Neural crest cell (in vitro differentiated cells): ENCODE results near the gene PHLDA2. TPM values are rescaled to one million over a fixed set of nuclear protein-coding genes. Genes with fewer than 3 reads are reported as not detected.

Experiments used
- DNase-seq: peaks from one replicate; pipeline ENCODE4 v3.0.0; 2021; ENCODE audit warnings: low read depth, mixed read lengths, low spot score
- H3K27ac Mint-ChIP-seq: one replicate; pipeline ENCODE4 v1.8.0; 2021; ENCODE audit warnings: mild to moderate bottlenecking, mixed read lengths; ENCODE audit not compliant: unreplicated experiment
- H3K27me3 Mint-ChIP-seq: 2 replicates; pipeline ENCODE4 v1.8.0; 2021; ENCODE audit warnings: low read depth, mild to moderate bottlenecking, mixed read lengths
- H3K36me3 Mint-ChIP-seq: 2 replicates; pipeline ENCODE4 v1.8.0; 2021; ENCODE audit warnings: low read depth, mild to moderate bottlenecking, mixed read lengths
- H3K4me1 Mint-ChIP-seq: 2 replicates; pipeline ENCODE4 v1.8.0; 2021; ENCODE audit warnings: mixed read lengths
- H3K4me3 Mint-ChIP-seq: one replicate; pipeline ENCODE4 v1.8.0; 2021; ENCODE audit warnings: mild to moderate bottlenecking, mixed read lengths
- H3K9me3 Mint-ChIP-seq: 2 replicates; pipeline ENCODE4 v1.8.0; 2021; ENCODE audit warnings: mixed read lengths
- total RNA-seq: library from RNA; stranded (reverse); gene quantifications from 2 replicates; pipeline ENCODE4 v1.2.1, GENCODE V29; 2021
- TF ChIP-seq, protein P1 (sequence below): fragments of 200-600 bp; sonication (generic); conservative IDR thresholded peaks from 2 replicates; pipeline ENCODE4 v1.5.0; 2021; ENCODE audit warnings: antibody characterized with exemption, mild to moderate bottlenecking

The PHLDA2 gene
- total RNA-seq, 1 donor from 2014 or later = 1.1 TPM

- Mint-ChIP-seq H3K27ac (peak within 1 kb of the TSS; percentile 84), H3K4me1 (peaks cover 34% of the 10 kb centered on the region), H3K27me3 (peaks cover 16% of the 10 kb centered on the region), H3K9me3 (no peaks in the 10 kb centered on the region), H3K36me3 (no peaks in the 10 kb centered on the region), H3K4me3 (peak within 1 kb of the TSS; percentile 92)
- TF ChIP-seq, protein P1, sequence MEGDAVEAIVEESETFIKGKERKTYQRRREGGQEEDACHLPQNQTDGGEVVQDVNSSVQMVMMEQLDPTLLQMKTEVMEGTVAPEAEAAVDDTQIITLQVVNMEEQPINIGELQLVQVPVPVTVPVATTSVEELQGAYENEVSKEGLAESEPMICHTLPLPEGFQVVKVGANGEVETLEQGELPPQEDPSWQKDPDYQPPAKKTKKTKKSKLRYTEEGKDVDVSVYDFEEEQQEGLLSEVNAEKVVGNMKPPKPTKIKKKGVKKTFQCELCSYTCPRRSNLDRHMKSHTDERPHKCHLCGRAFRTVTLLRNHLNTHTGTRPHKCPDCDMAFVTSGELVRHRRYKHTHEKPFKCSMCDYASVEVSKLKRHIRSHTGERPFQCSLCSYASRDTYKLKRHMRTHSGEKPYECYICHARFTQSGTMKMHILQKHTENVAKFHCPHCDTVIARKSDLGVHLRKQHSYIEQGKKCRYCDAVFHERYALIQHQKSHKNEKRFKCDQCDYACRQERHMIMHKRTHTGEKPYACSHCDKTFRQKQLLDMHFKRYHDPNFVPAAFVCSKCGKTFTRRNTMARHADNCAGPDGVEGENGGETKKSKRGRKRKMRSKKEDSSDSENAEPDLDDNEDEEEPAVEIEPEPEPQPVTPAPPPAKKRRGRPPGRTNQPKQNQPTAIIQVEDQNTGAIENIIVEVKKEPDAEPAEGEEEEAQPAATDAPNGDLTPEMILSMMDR = no peak
- peak; percentile 86 for DNase-seq
Observed at GRCh38 chr11:2885678-2886081, 43.5 kb downstream of the PHLDA2 start, which contains the start of gene CDKN1C. CDKN1C (minus strand) TSS chr11:2885775; CDS start chr11:2885456, 319 bp downstream.

- peaks cover 34% of the 10 kb centered on the region for H3K4me1 Mint-ChIP-seq
- TF ChIP-seq, protein P1 = peak; percentile 42
- no peaks in the 10 kb centered on the region for H3K9me3 Mint-ChIP-seq
- H3K36me3 Mint-ChIP-seq = no peaks in the 10 kb centered on the region
- peak overlapping the region; percentile 84 for H3K27ac Mint-ChIP-seq
- H3K4me3 Mint-ChIP-seq = peak overlapping the region; percentile 92
- H3K27me3 Mint-ChIP-seq = peaks cover 16% of the 10 kb centered on the region
- peak; percentile 44 for DNase-seq
Observed at GRCh38 chr11:2885017-2885677, 44.1 kb downstream of the PHLDA2 start.

- TF ChIP-seq, protein P1 = no peak
- Mint-ChIP-seq H3K9me3 (no peaks in the 10 kb centered on the region), H3K4me3 (peak overlapping the region; percentile 81), H3K27me3 (peaks cover 22% of the 10 kb centered on the region), H3K36me3 (no peaks in the 10 kb centered on the region), H3K27ac (no peak overlapping the region), H3K4me1 (peaks cover 34% of the 10 kb centered on the region)
- DNase-seq = no peak
Observed at GRCh38 chr11:2883979-2884815, 45.0 kb downstream of the PHLDA2 start.

DNA sequence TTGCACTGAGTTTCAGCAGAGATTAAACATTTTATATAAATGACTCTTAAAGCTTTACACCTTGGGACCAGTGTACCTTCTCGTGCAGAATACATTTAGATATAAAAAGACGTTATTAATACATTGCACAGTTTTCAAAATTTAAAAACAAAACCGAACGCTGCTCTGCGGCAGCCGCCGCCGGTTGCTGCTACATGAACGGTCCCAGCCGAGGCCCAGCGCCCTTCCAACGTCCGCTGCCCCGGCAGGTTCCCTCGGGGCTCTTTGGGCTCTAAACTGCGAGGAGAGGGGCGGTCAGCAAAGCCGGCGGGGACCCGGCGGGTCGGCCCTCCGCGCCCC is 45.6 kb downstream of the PHLDA2 start:
- Mint-ChIP-seq H3K4me1 (peaks cover 34% of the 10 kb centered on the region), H3K4me3 (peak overlapping the region; percentile 81), H3K27ac (no peak overlapping the region), H3K36me3 (no peaks in the 10 kb centered on the region), H3K27me3 (peaks cover 22% of the 10 kb centered on the region), H3K9me3 (no peaks in the 10 kb centered on the region)
- DNase-seq = no peak
- TF ChIP-seq, protein P1 = no peak

DNA sequence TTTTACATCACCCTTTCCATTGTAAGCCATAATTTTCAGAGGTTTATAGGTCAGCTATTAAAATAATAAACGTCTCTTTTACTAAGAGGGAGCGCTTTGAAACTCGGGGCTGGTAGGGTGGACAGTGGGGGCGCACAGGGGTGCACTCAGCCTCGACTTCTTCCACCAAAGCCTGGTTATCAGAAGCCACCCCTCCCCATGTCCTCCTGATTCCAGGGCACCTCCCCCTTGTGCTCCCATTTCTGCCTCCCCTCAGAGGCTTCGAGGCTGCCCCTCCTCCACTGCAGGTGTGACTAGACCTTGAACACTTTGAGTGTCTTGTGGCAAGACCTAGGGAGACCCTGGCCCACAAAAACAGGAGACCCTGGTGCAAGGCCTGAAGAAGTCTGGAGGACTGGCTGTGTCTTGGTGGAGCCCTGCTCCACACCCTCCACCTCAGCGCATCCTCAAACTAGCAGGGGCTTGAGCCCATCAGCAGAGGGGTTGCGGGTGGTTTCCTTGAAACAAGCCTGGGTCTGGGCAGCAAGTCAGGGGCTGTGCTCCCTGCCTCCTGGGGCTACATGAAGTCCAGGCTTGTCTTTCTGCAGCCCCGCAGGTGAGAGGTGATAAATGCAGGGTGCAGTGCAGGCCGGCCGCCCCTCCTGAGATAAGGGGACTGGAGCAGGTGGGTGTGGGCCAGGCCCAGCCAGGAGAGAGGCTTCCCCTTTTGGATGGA is 46.7 kb downstream of the PHLDA2 start:
- no peak for DNase-seq
- H3K27ac Mint-ChIP-seq = no peak overlapping the region
- peaks cover 26% of the 10 kb centered on the region for H3K4me1 Mint-ChIP-seq

More for the DNA sequence above, 46.7 kb downstream of the PHLDA2 start:
- no peaks in the 10 kb centered on the region for H3K9me3 Mint-ChIP-seq
- peaks cover 22% of the 10 kb centered on the region for H3K27me3 Mint-ChIP-seq
- H3K4me3 Mint-ChIP-seq = peak overlapping the region; percentile 81
- TF ChIP-seq, protein P1 = no peak
- H3K36me3 Mint-ChIP-seq = no peaks in the 10 kb centered on the region
